Inflammatory macrophage treated with lipopolysaccharide for 4 hours (primary cell): ENCODE measurements around the gene SLC7A10.
"Not testable (repeated sequence)": the region's sequence is repeated elsewhere in the genome, so short reads cannot be mapped to it uniquely, and the experiment has no call there.

ENCODE experiments used
- DNase-seq: peaks from one replicate; pipeline ENCODE4 v3.0.0-alpha.2; 2020

The SLC7A10 gene

GRCh38 chr19:33175156-33175782, 50.4 kb downstream of the SLC7A10 start:
- DNase-seq, result no peak

- no peak for DNase-seq
Observed at GRCh38 chr19:33174186-33174585, 51.5 kb downstream of the SLC7A10 start.

GRCh38 chr19:33171916-33172359, 53.7 kb downstream of the SLC7A10 start:
- DNase-seq, result no peak

GRCh38 chr19:33171222-33171795, 54.3 kb downstream of the SLC7A10 start:
- DNase-seq, result no peak

GRCh38 chr19:33168528-33168927, 57.1 kb downstream of the SLC7A10 start:
- no peak for DNase-seq

GRCh38 chr19:33167438-33167837, 58.2 kb downstream of the SLC7A10 start:
- DNase-seq, result no peak

- DNase-seq, result not testable (repeated sequence)
Observed at GRCh38 chr19:33166037-33166436, 59.6 kb downstream of the SLC7A10 start.

- peak; percentile 28 for DNase-seq
Observed at GRCh38 chr19:33163481-33163880, 62.2 kb downstream of the SLC7A10 start.

- DNase-seq, result no peak
Observed at GRCh38 chr19:33161201-33161600, 64.4 kb downstream of the SLC7A10 start.

GRCh38 chr19:33159893-33160292, 65.8 kb downstream of the SLC7A10 start:
- no peak for DNase-seq

GRCh38 chr19:33159149-33159548, 66.5 kb downstream of the SLC7A10 start:
- no peak for DNase-seq
